ENCODE data around the gene SH3GLB2.

GRCh38 chr9:129040113-129040643, 12.0 kb upstream of the SH3GLB2 start:
- TF ChIP-seq SUZ12 (IDR thresholded peaks at IDR 0.05; ENCODE audit: extremely low read depth, insufficient read depth, insufficient read length) (no peak), YY1 (IDR thresholded peaks at IDR 0.05; ENCODE audit: insufficient read depth, insufficient read length) (no peak)

All from NT2/D1 (cell line).